ENCODE data around the gene RBM3.

- TF ChIP-seq CTCF (conservative IDR thresholded peaks at IDR 0.05 in 1 of 2, IDR thresholded peaks at IDR 0.05 in 1 of 2; ENCODE audit: low read depth in 1 of 2, low read length in 2 of 2) (no peak), EZH2 (IDR thresholded peaks at IDR 0.05; ENCODE audit: low read length, missing control alignments) (no peak)
Observed at GRCh38 chrX:48590203-48591103, 16.2 kb downstream of the RBM3 start.

Measured in fibroblast of lung (primary cell).